Neutrophil (primary cell): Measurements from ENCODE around the gene PDS5A.
"Not testable (repeated sequence)": the region's sequence is repeated elsewhere in the genome, so short reads cannot be mapped to it uniquely, and the experiment has no call there.

Experiments used
- H3K27ac ChIP-seq: fragments of 200-600 bp; sonication (generic); 2 replicates; pipeline ENCODE4 v1.5.1; 2016; ENCODE audit warnings: mild to moderate bottlenecking, moderate library complexity
- H3K27me3 ChIP-seq: fragments of 200-600 bp; sonication (generic); 2 replicates; pipeline ENCODE4 v1.6.0; 2016; ENCODE audit warnings: mild to moderate bottlenecking
- H3K36me3 ChIP-seq: fragments of 200-600 bp; sonication (generic); 2 replicates; pipeline ENCODE4 v1.5.1; 2017
- H3K4me1 ChIP-seq, 2 experiments: fragments of 200-600 bp in 1 of 2; sonication (generic) in 1 of 2; 1 replicate in 1 of 2; 2 replicates in 1 of 2; pipeline versions ENCODE4 v1.5.1 to v1.6.1; 2013 to 2016; ENCODE audit warnings: low read depth in 1 of 2, low read length in 1 of 2, mild to moderate bottlenecking in 1 of 2, moderate library complexity in 1 of 2; ENCODE audit not compliant: control insufficient read depth in 1 of 2, insufficient read depth in 1 of 2
- H3K4me3 ChIP-seq, 2 experiments: fragments of 200-600 bp in 1 of 2; sonication (generic) in 1 of 2; 1 replicate in 1 of 2; 2 replicates in 1 of 2; pipeline ENCODE4 v1.5.1; 2013 to 2016; ENCODE audit warnings: low read depth in 1 of 2, low read length in 1 of 2, mild to moderate bottlenecking in 1 of 2, moderate library complexity in 1 of 2
- H3K9me3 ChIP-seq: fragments of 200-600 bp; sonication (generic); 2 replicates; pipeline ENCODE4 v1.5.1; 2016
- TF ChIP-seq, protein P1 (sequence below): fragments of 200-600 bp; sonication (generic); IDR thresholded peaks from 2 replicates; pipeline ENCODE4 v1.5.1; 2016; ENCODE audit warnings: antibody characterized with exemption

PDS5A gene

GRCh38 chr4:39808231-39808749, 169.4 kb downstream of the PDS5A start:
- H3K27me3 ChIP-seq, result no peaks in the 10 kb centered on the region
- no peaks in the 10 kb centered on the region for H3K36me3 ChIP-seq
- H3K4me3 ChIP-seq, result no peak overlapping the region
- no peaks in the 10 kb centered on the region for H3K4me1 ChIP-seq
- no peaks in the 10 kb centered on the region for H3K9me3 ChIP-seq
- no peak overlapping the region for H3K27ac ChIP-seq
- TF ChIP-seq, protein P1, sequence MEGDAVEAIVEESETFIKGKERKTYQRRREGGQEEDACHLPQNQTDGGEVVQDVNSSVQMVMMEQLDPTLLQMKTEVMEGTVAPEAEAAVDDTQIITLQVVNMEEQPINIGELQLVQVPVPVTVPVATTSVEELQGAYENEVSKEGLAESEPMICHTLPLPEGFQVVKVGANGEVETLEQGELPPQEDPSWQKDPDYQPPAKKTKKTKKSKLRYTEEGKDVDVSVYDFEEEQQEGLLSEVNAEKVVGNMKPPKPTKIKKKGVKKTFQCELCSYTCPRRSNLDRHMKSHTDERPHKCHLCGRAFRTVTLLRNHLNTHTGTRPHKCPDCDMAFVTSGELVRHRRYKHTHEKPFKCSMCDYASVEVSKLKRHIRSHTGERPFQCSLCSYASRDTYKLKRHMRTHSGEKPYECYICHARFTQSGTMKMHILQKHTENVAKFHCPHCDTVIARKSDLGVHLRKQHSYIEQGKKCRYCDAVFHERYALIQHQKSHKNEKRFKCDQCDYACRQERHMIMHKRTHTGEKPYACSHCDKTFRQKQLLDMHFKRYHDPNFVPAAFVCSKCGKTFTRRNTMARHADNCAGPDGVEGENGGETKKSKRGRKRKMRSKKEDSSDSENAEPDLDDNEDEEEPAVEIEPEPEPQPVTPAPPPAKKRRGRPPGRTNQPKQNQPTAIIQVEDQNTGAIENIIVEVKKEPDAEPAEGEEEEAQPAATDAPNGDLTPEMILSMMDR, result no peak

- H3K4me1 ChIP-seq, result no peaks in the 10 kb centered on the region
- H3K4me3 ChIP-seq, result no peak overlapping the region
- no peaks in the 10 kb centered on the region for H3K27me3 ChIP-seq
- H3K9me3 ChIP-seq, result no peaks in the 10 kb centered on the region
- H3K36me3 ChIP-seq, result no peaks in the 10 kb centered on the region
- TF ChIP-seq, protein P1, result no peak
- no peak overlapping the region for H3K27ac ChIP-seq
Measured at GRCh38 chr4:39802005-39802404, 175.7 kb downstream of the PDS5A start.

DNA sequence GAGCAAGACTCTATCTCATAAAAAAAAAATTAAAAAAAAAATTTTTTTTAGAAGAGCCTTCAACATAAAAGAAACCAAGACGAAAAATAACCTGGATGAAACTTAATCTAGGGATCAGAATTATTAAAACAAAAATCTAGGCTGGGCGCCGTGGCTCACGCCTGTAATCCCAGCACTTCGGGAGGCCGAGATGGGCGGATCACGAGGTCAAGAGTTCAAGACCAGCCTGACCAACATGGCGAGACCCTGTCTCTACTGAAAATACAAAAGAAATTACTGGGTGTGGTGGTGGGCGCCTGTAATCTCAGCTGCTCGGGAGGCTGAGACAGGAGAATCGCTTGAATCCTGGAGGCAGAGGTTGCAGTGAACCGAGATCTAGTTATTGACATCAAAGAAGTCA, 184.7 kb downstream of the PDS5A start:
- not testable (repeated sequence) for H3K27ac ChIP-seq, H3K27me3 ChIP-seq, H3K36me3 ChIP-seq, H3K4me3 ChIP-seq, H3K9me3 ChIP-seq, H3K4me1 ChIP-seq

DNA sequence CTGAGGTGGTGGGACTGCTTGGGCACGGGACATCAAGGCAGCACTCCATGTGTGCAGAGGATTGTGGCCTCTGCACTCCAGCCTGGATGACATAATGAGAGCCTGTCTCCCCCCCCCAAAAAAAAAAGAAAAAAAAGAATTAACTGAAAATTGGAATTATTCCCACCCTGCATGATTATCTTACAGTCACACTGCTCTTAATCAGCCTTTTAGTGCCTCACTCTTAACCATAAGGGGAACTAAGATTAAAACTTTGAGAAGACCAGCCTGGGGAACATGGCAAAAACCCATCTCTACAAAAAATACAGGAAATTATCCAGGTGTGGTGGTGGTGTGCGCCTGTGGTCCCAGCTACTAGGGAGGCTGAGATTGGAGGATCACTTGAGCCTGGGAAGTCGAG, 185.2 kb downstream of the PDS5A start:
- Histone ChIP-seq H3K4me3 (no peak overlapping the region), H3K27ac (no peak overlapping the region), H3K27me3 (no peaks in the 10 kb centered on the region), H3K9me3 (no peaks in the 10 kb centered on the region), H3K36me3 (no peaks in the 10 kb centered on the region), H3K4me1 (no peaks in the 10 kb centered on the region)
- TF ChIP-seq, protein P1, result no peak

DNA sequence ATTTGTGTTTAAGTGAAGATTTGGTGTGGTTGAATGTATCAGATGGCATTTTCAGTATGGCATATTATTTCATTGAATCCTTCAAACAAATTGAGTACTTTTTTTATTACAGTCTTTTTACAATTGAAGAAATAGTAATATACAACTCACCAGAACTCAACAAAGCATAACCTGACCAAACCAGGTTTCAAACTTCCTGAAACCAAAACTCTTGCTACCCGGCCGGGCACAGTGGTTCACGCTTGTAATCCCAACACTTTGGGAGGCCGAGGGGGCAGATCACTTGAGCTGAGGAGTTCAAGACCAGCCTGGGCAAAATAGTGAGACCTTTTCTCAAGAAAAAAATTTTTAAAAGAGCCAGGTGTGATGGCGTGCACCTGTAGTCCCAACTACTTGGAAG, 185.6 kb downstream of the PDS5A start:
- TF ChIP-seq, protein P1, result no peak
- no peak overlapping the region for H3K4me3 ChIP-seq

DNA sequence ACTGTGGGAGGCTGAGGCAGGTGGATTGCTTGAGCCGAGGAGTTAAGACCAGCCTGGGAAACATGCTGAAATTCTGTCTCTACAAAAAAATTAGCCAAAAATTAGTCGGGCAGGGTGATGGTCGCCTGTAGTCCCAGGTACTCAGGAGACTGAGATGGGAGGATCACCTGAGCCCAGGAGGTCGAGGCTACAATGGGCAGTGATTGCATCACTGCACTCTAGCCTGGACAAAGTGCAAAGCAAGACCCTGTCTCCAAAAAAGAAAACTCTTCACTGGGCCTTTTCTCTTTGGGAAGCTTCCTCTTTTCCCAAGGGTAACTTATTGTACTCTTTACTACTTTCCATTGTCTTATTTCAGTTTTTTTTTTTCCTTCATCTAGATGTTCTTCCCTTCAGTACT, 190.9 kb downstream of the PDS5A start:
- Histone ChIP-seq H3K27ac (no peak overlapping the region), H3K27me3 (no peaks in the 10 kb centered on the region), H3K4me1 (no peaks in the 10 kb centered on the region), H3K4me3 (no peak overlapping the region), H3K36me3 (peaks cover 6% of the 10 kb centered on the region), H3K9me3 (no peaks in the 10 kb centered on the region)
- TF ChIP-seq, protein P1, result no peak

More for the DNA sequence above, 185.6 kb downstream of the PDS5A start:
- H3K36me3 ChIP-seq, result no peaks in the 10 kb centered on the region
- H3K9me3 ChIP-seq, result no peaks in the 10 kb centered on the region
- H3K27ac ChIP-seq, result no peak overlapping the region
- H3K4me1 ChIP-seq, result no peaks in the 10 kb centered on the region
- no peaks in the 10 kb centered on the region for H3K27me3 ChIP-seq
